NOMO-1 treated with DMSO at 0.1 percent for 48 hours (cell line): Measurements from ENCODE around the gene SERPINB4.
"Not testable (repeated sequence)": the region's sequence is repeated elsewhere in the genome, so short reads cannot be mapped to it uniquely, and the experiment has no call there.

Experiments used
- DNase-seq: peaks from one replicate; lab custom pipeline; 2025; ENCODE audit not compliant: unreplicated experiment; lab: John Stamatoyannopoulos, UW

Gene SERPINB4

DNA sequence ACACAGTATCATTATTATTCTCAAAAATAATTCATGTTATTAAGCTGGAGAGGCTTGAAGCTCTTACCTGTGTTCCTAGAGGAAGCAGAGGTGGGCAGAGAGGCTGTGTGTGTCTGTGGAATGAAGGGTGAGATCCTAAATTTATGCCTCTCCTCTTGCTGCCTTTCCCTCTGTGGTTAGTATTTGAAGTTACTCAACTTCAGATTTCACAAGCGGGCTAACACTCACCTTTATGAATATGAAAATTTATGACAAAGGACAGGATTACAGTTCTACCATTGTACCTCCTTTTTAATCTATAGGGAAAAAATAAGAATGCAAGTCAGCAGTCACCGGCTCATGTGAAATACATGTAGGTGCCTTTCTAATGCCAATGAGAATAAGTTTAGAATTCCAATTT lies at the start of gene SERPINB4:
Gene SERPINB4 (minus strand): TSS at position 115 of the 400 bp plus-strand sequence. CDS start 679 bp downstream, outside the sequence.
- DNase-seq: not testable (repeated sequence)

DNA sequence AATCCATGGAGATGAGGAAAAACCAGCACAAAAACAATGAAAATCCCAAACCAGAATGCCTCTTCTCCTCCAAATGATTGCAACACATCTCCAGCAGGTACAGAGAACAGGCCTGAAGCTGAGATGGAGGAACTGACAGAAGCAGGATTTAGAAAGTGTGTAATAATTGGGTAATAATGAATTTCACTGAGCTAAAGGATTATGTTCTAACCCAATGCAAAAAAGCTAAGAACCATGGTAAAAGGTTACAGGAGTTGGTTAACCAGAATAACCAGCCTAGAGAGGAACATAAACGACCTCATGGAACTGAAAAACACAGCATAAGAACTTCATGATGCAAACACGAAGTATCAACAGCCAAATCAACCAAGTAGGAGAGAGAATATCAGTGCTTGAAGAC lies 45.0 kb upstream of the SERPINB4 start:
- no peak for DNase-seq

GRCh38 chr18:63686871-63687270 lies 42.8 kb upstream of the SERPINB4 start:
- no peak for DNase-seq

GRCh38 chr18:63684718-63685117 lies 40.7 kb upstream of the SERPINB4 start:
- DNase-seq: no peak

DNA sequence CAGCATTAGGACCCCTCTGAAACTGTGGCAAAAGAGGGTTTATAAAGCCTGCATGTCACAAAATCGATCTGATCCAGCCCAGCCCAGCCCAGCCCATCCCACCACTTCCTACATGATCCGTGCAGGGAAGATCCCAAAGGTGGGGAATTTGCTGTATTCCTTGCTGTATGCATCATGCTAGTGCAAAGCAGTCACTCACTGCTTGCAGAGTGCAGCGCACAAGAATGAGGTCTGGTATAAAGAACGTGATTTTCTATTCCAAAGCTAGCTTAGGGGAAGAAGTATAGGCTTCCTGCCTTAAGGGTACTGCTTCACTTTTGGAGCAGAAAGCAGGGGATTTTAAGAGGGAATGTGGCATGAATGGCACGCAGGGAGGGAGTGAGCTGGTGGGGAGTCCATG lies 39.8 kb upstream of the SERPINB4 start:
- no peak for DNase-seq

GRCh38 chr18:63683152-63683551 lies 39.1 kb upstream of the SERPINB4 start:
- DNase-seq: no peak

GRCh38 chr18:63681449-63682340 lies 37.6 kb upstream of the SERPINB4 start:
- no peak for DNase-seq

DNA sequence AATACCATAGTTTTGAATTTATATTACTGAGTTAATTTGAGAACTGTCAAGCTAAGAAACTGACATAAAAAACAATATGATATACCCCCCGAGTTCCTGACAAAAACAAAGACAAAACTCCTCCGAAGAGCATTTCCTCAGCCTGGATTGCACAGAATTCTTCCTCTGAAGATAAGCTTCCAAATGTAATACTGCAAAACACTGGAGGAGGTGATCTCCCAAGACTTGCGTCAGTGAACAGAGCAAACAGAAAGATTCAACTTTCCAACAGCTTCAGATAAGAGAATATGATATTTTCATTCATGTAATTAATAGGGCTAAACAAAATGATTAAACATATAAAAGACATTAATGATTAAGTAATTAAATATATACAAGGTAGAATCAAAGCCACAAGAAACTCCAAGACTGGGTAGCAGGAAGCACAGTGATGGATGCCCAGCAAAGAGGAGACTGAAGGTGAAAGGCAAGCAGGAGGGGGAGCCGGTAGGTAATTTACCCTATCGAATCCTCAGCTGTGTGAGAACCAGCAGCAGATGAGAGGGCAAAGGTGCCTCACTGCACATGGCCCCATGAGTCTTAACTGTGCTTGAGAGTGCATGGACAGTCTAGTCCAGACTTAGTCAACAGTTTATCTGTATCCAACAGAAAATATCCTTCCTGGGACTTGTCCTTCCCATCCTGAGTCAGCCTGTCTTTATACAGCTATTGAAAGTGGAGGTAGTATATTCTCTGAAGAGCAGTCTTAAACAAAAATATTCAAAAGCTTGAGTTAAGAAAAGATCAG lies 36.0 kb upstream of the SERPINB4 start:
- DNase-seq: no peak

DNA sequence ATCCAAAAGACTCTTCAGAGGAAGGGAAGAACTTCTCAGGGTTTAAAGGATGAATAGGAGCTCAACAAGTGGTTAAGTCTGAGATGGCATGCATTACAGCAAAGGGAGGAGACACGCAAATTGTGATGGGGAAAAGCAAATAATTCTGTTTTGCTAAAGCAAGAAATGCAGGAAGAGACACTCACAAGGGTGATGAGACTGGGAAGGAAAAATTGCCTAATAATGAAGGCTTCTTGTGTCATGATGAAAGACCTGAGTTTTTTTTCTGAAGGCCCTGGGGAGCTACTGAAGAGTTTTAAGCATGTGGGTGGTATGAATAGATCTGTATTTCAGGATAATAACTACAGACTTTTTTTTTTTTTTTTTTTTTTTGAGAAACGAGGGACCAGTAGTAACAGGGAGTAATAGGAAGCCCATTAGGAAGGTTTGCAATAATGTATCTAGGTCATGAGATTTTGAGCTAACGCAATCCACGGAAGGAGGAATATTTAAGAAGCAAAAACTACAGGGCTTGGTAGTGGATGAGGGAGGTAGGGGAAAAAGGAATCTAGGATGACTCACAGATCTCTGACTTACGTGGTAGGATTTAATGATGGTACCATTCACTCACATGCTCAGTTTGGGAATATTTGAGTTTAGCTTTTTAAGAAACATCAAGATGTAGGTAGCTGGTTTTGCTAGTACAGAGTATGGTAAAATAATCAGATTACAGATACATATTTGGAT lies 33.6 kb upstream of the SERPINB4 start:
- peak; percentile 42 for DNase-seq

GRCh38 chr18:63676526-63677323 lies 32.7 kb upstream of the SERPINB4 start:
- peak; percentile 25 for DNase-seq

GRCh38 chr18:63664571-63664970 lies 20.5 kb upstream of the SERPINB4 start:
- no peak for DNase-seq

DNA sequence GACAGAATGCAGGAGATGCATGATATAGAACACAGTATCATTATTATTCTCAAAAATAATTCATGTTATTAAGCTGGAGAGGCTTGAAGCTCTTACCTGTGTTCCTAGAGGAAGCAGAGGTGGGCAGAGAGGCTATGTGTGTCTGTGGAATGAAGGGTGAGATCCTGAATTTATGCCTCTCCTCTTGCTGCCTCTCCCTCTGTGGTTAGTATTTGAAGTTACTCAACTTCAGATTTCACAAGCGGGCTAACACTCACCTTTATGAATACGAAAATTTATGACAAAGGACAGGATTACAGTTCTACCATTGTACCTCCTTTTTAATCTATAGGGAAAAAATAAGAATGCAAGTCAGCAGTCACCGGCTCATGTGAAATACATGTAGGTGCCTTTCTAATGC lies 17.7 kb upstream of the SERPINB4 start, which contains the start of gene SERPINB3:
Gene SERPINB3 (minus strand): TSS at position 144 of the 400 bp plus-strand sequence. CDS start 677 bp downstream, outside the sequence.
- not testable (repeated sequence) for DNase-seq

DNA sequence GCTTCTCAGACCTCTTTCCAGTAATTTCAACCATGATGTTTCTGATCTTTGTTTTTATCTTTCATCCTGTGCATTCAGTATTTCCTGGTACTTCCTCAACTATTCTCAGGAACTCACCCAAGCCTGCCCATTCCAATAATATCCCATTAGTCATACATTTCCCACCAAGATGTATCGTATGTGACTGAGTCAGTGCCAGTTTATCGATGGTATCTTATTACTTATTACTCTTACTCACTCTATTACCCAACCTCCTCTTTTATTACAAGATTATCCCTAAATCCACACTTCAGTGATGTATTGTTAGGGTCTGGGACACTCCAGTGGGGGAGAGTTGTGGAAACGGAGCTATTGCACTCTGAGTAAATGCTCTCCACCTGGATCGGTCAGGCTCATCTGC lies 14.9 kb upstream of the SERPINB4 start:
- DNase-seq: not testable (repeated sequence)

DNA sequence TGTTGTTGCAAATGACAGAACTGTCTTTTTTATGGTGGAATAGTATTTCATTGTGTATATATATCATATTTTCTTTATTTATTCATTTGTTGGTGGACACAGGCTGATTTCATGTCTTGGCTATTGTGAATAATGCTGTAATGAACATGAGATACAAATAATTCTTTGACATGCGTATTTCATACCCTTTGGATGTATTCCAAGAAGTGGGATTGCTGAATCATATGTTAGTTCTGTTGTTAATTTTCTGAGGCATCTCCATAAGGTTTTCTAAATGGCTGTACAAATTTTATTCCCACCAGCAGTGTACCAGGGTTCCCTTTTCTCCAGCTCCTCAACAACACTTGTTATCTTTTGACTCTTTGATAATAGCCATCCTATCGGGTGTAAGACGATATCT lies 6.2 kb upstream of the SERPINB4 start:
- not testable (repeated sequence) for DNase-seq

GRCh38 chr18:63648241-63648640 lies 4.2 kb upstream of the SERPINB4 start:
- DNase-seq: no peak

GRCh38 chr18:63646936-63647335 lies 2.9 kb upstream of the SERPINB4 start:
- DNase-seq: no peak

- not testable (repeated sequence) for DNase-seq
Observed at GRCh38 chr18:63644694-63645093, 638 bp upstream of the SERPINB4 start.

GRCh38 chr18:63642668-63643356 lies 1.2 kb downstream of the SERPINB4 start:
- not testable (repeated sequence) for DNase-seq

GRCh38 chr18:63641157-63641680 lies 2.8 kb downstream of the SERPINB4 start:
- not testable (repeated sequence) for DNase-seq
